HepG2 (cell line): ENCODE results near the gene HOXA10. TPM values are rescaled to one million over a fixed set of nuclear protein-coding genes. Genes with fewer than 3 reads are reported as not detected.

Experiments used
- CBX1 ChIP-seq: IDR thresholded peaks from one replicate; pipeline ENCODE4 v1.6.1; 2016; ENCODE audit warnings: antibody characterized with exemption, low read depth
- DPF2 ChIP-seq: sonication (generic); formaldehyde crosslinking; IDR thresholded peaks from 2 replicates; pipeline ENCODE4 v1.4.0; 2020; ENCODE audit warnings: mild to moderate bottlenecking, low read depth, missing genetic modification reagents, borderline replicate concordance
- HBP1 ChIP-seq: IDR thresholded peaks from 2 replicates; pipeline ENCODE4 v1.6.1; 2016; ENCODE audit warnings: low read depth, control low read depth
- HOMEZ ChIP-seq: IDR thresholded peaks from 2 replicates; pipeline ENCODE4 v1.6.1; 2016; ENCODE audit warnings: low read depth
- KAT7 ChIP-seq: IDR thresholded peaks from 2 replicates; pipeline ENCODE4 v1.6.1; 2018; ENCODE audit warnings: borderline replicate concordance, missing compliant biosample characterization
- KDM6A ChIP-seq: IDR thresholded peaks from 2 replicates; pipeline ENCODE4 v1.6.1; 2016; ENCODE audit warnings: low read depth
- KLF11 ChIP-seq: IDR thresholded peaks from 2 replicates; pipeline ENCODE4 v1.6.1; 2016; ENCODE audit warnings: missing compliant biosample characterization
- NCOA2 ChIP-seq: sonication (generic); formaldehyde crosslinking; IDR thresholded peaks from 2 replicates; pipeline ENCODE4 v1.8.0; 2022; ENCODE audit warnings: inconsistent platforms
- NCOR1 ChIP-seq: fragments of 200-600 bp; sonication (generic); IDR thresholded peaks from 2 replicates; pipeline ENCODE4 v1.7.0; 2017; ENCODE audit warnings: antibody characterized with exemption, low read length, borderline replicate concordance
- NR3C1 ChIP-seq: sonication (generic); formaldehyde crosslinking; IDR thresholded peaks from 2 replicates; pipeline ENCODE4 v1.4.0; 2020; ENCODE audit warnings: missing genetic modification reagents
- SP4 ChIP-seq: sonication (generic); formaldehyde crosslinking; IDR thresholded peaks from 2 replicates; pipeline ENCODE4 v1.8.1; 2023; ENCODE audit warnings: mild to moderate bottlenecking, missing genetic modification reagents
- SRSF1 ChIP-seq: fragments of 200-400 bp; formaldehyde crosslinking; optimal IDR thresholded peaks from 2 replicates; pipeline ENCODE3; 2017; ENCODE audit warnings: mild to moderate bottlenecking, low read depth, low read length, moderate library complexity
- TEF ChIP-seq: sonication (generic); formaldehyde crosslinking; IDR thresholded peaks from 2 replicates; pipeline ENCODE4 v1.5.0; 2020; ENCODE audit warnings: missing genetic modification reagents
- ZNF124 ChIP-seq: sonication (generic); formaldehyde crosslinking; IDR thresholded peaks from 2 replicates; pipeline ENCODE4 v1.4.0; 2020; ENCODE audit warnings: missing genetic modification reagents
- ZNF263 ChIP-seq: sonication (generic); formaldehyde crosslinking; IDR thresholded peaks from 2 replicates; pipeline ENCODE4 v1.4.0; 2020; ENCODE audit warnings: missing genetic modification reagents
- ZNF275 ChIP-seq: sonication (generic); formaldehyde crosslinking; IDR thresholded peaks from 2 replicates; pipeline ENCODE4 v1.8.0; 2022; ENCODE audit warnings: missing genetic modification reagents, mild to moderate bottlenecking, inconsistent platforms, borderline replicate concordance
- ZNF281 ChIP-seq: sonication (generic); formaldehyde crosslinking; IDR thresholded peaks from 2 replicates; pipeline ENCODE4 v1.4.0; 2020; ENCODE audit warnings: missing genetic modification reagents, borderline replicate concordance
- ZNF44 ChIP-seq: sonication (generic); formaldehyde crosslinking; IDR thresholded peaks from 2 replicates; pipeline ENCODE4 v1.5.1; 2020; ENCODE audit warnings: mild to moderate bottlenecking, missing genetic modification reagents
- ZNF446 ChIP-seq: sonication (generic); formaldehyde crosslinking; IDR thresholded peaks from 2 replicates; pipeline ENCODE4 v1.5.0; 2020; ENCODE audit warnings: mild to moderate bottlenecking, missing genetic modification reagents
- ZSCAN21 ChIP-seq: sonication (generic); formaldehyde crosslinking; IDR thresholded peaks from 2 replicates; pipeline ENCODE4 v1.8.0; 2022; ENCODE audit warnings: mild to moderate bottlenecking, missing genetic modification reagents, moderate library complexity, borderline replicate concordance
- polyA plus RNA-seq, 8 experiments: library from polyadenylated mRNA; depleted of rRNA in 3 of 8; stranded (reverse) in 7 of 8; unstranded in 1 of 8; fragments of >200 nt; fragmentation: Illumina TruSeq in 4 of 8; extraction: Trizol in 4 of 8; gene quantifications; 2 replicates each; pipeline versions ENCODE4 v1.2.1 to v1.2.3, GENCODE V29; 2011 to 2016; ENCODE audit warnings: low read depth in 4 of 8, missing spikeins in 1 of 8, mixed read lengths in 1 of 8; ENCODE audit not compliant: insufficient read depth in 1 of 8
- total RNA-seq, 5 experiments: library from RNA; depleted of rRNA; stranded (reverse); fragments of >200 nt; fragmentation: Illumina TruSeq; extraction: Trizol; gene quantifications; 2 replicates each; pipeline ENCODE4 v1.2.3, GENCODE V29; 2016; ENCODE audit warnings: low read depth in 1 of 5

The HOXA10 gene
- total and polyA plus RNA-seq, 2 of the 13 experiments (the other 11 are each of a cell fraction or from before 2014, with no cell fraction given), result not detected

GRCh38 chr7:27122077-27122910 lies 51.8 kb downstream of the HOXA10 start (continued):
- TF ChIP-seq ZNF446, result no peak
- no peak for TF ChIP-seq KLF11 (CRISPR knock-in tag)
- TF ChIP-seq HOMEZ (CRISPR knock-in tag), result no peak
- peak; percentile 65; the same call in 1 of the 2 replicates for TF ChIP-seq ZNF124 (CRISPR knock-in tag)
- no peak for TF ChIP-seq SP4 (CRISPR knock-in tag)
- peak; percentile 80; the same call in 1 of the 2 replicates for TF ChIP-seq NCOA2 (CRISPR knock-in tag)
- TF ChIP-seq HBP1 (CRISPR knock-in tag), result no peak; the same call in 1 of the 2 replicates
- peak; percentile 90 for TF ChIP-seq NCOR1
- peak; percentile 63; the same call in 1 of the 2 replicates for TF ChIP-seq ZSCAN21 (CRISPR knock-in tag)
- no peak for TF ChIP-seq NR3C1 (CRISPR knock-in tag)
- TF ChIP-seq SRSF1, result no peak
- no peak for TF ChIP-seq TEF
- TF ChIP-seq KDM6A (CRISPR knock-in tag), result peak; percentile 95
- peak; percentile 54 for TF ChIP-seq CBX1
- no peak for TF ChIP-seq ZNF275 (CRISPR knock-in tag)
- no peak for TF ChIP-seq ZNF263 (CRISPR knock-in tag)
- TF ChIP-seq ZNF44 (CRISPR knock-in tag), result no peak
- no peak; the same call in 1 of the 2 replicates for TF ChIP-seq DPF2 (CRISPR knock-in tag)
- 0 out of 2 replicates have a peak, but pooled peaks have one; percentile 31 for TF ChIP-seq KAT7 (CRISPR knock-in tag)
- no peak for TF ChIP-seq ZNF281 (CRISPR knock-in tag)
